ENCODE data around the gene SRCIN1. TPM values are rescaled to one million over a fixed set of nuclear protein-coding genes. Genes with fewer than 3 reads are reported as not detected.

SRCIN1 gene
- total RNA-seq, 2 donors from 2014 or later, result 2.8 to 5.9 TPM

DNA sequence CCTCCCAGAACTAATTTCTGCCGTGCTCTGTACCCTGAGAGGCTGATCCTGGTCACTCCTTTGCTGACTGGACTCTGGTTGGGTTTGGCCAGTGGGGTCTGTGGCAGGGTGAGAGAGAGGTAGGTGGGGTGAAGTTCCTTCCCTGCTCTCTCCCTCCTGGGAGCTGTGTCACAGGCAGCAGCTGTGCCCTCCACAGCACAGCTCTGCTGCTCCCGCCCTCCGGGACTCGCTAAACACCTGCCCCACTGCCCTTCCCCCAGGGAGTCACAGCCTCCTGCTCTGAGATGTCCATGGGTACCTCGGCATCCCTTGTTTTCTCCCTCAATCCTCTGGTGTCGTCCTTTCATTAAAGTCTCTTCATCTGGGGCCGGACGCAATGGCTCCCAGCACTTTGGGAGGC, 66.4 kb downstream of the SRCIN1 start:
- Mint-ChIP-seq H3K27me3 (ENCODE audit: insufficient read depth) (peaks cover 10% of the 10 kb centered on the region), H3K9me3 (no peaks in the 10 kb centered on the region), H3K27ac (no peak overlapping the region), H3K4me3 (no peak overlapping the region), H3K36me3 (ENCODE audit: low read depth) (no peaks in the 10 kb centered on the region), H3K4me1 (no peaks in the 10 kb centered on the region)
- Histone ChIP-seq H3K27ac (ENCODE audit: low read depth, low read length) (no peak overlapping the region), H3K36me3 (ENCODE audit: control insufficient read depth, insufficient read depth, low read length) (no peaks in the 10 kb centered on the region), H3K9me3 (ENCODE audit: control insufficient read depth, low read length) (no peaks in the 10 kb centered on the region), H3K27me3 (ENCODE audit: control insufficient read depth, insufficient read depth, low read length, poor library complexity, severe bottlenecking) (no peaks in the 10 kb centered on the region), H3K4me3 (ENCODE audit: low read length) (no peak overlapping the region), H3K4me1 (ENCODE audit: control insufficient read depth, insufficient read depth, low read length) (no peaks in the 10 kb centered on the region), H3K9ac (ENCODE audit: extremely low read depth, low read length, poor library complexity, severe bottlenecking) (no peak overlapping the region)
- TF ChIP-seq, protein P1, sequence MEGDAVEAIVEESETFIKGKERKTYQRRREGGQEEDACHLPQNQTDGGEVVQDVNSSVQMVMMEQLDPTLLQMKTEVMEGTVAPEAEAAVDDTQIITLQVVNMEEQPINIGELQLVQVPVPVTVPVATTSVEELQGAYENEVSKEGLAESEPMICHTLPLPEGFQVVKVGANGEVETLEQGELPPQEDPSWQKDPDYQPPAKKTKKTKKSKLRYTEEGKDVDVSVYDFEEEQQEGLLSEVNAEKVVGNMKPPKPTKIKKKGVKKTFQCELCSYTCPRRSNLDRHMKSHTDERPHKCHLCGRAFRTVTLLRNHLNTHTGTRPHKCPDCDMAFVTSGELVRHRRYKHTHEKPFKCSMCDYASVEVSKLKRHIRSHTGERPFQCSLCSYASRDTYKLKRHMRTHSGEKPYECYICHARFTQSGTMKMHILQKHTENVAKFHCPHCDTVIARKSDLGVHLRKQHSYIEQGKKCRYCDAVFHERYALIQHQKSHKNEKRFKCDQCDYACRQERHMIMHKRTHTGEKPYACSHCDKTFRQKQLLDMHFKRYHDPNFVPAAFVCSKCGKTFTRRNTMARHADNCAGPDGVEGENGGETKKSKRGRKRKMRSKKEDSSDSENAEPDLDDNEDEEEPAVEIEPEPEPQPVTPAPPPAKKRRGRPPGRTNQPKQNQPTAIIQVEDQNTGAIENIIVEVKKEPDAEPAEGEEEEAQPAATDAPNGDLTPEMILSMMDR (conservative IDR thresholded peaks at IDR 0.05), result no peak
- no peak for DNase-seq
- 75 to 92% methylated on average over 5 to 8 of the region's 8 CpGs for WGBS, 2 experiments (ENCODE audit: insufficient coverage in 1 of 2, insufficient read length in 1 of 2)

DNA sequence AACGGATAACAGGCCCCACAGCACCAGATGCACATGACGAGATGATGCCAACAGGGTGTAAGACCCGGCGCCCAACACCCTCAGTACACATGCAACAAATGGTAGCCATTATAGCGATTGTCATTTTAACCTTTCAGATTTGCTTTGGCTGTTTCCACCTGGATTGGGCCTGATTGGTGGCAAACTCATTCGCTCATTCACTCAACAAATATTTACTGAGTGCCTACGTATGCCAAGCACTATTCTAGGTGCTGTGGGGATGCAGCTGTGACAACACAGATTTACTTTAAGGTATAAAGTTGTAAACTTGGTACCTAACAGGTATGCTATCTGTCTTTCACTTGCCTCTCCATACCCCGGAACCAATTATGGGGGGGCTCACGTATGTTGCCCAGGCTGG, 66.8 kb downstream of the SRCIN1 start:
- H3K4me3 Mint-ChIP-seq, result no peak overlapping the region
- DNase-seq, result no peak
- H3K9me3 Mint-ChIP-seq, result no peaks in the 10 kb centered on the region
- H3K27me3 ChIP-seq (ENCODE audit: control insufficient read depth, insufficient read depth, low read length, poor library complexity, severe bottlenecking), result no peaks in the 10 kb centered on the region
- H3K27ac ChIP-seq (ENCODE audit: low read depth, low read length), result no peak overlapping the region
- H3K9me3 ChIP-seq (ENCODE audit: control insufficient read depth, low read length), result no peaks in the 10 kb centered on the region
- H3K27me3 Mint-ChIP-seq (ENCODE audit: insufficient read depth), result peaks cover 10% of the 10 kb centered on the region
- H3K27ac Mint-ChIP-seq, result no peak overlapping the region
- no peaks in the 10 kb centered on the region for H3K36me3 ChIP-seq (ENCODE audit: control insufficient read depth, insufficient read depth, low read length)
- no peaks in the 10 kb centered on the region for H3K4me1 ChIP-seq (ENCODE audit: control insufficient read depth, insufficient read depth, low read length)
- TF ChIP-seq, protein P1 (conservative IDR thresholded peaks at IDR 0.05), result no peak
- H3K9ac ChIP-seq (ENCODE audit: extremely low read depth, low read length, poor library complexity, severe bottlenecking), result no peak overlapping the region
- WGBS, 2 experiments (ENCODE audit: insufficient coverage in 1 of 2, insufficient read length in 1 of 2), result 91 to 95% methylated on average over 8 to 9 of the region's 9 CpGs
- no peaks in the 10 kb centered on the region for H3K4me1 Mint-ChIP-seq
- no peak overlapping the region for H3K4me3 ChIP-seq (ENCODE audit: low read length)
- no peaks in the 10 kb centered on the region for H3K36me3 Mint-ChIP-seq (ENCODE audit: low read depth)

DNA sequence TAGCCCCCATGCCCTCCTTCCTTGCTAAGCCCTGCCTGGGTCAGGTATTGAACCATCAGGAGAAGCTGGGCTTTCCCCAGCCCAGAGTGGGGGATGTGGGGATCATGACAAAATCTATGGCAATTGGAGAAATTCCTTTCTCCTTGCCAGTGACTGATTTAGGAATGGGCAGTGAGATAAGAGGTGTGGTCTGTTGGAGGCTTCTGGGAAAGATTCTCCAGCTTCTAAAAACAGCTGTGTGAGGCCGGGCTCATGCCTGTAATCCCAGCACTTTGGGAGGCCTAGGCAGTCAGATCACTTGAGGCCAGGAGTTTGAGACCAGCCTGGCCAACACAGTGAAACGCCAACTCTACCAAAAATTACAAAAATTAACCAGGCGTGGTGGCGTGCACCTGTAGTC, 69.1 kb downstream of the SRCIN1 start:
- H3K27me3 Mint-ChIP-seq (ENCODE audit: insufficient read depth), result peaks cover 10% of the 10 kb centered on the region
- H3K4me1 Mint-ChIP-seq, result peaks cover 2% of the 10 kb centered on the region
- TF ChIP-seq, protein P1 (conservative IDR thresholded peaks at IDR 0.05), result no peak
- WGBS, 2 experiments (ENCODE audit: insufficient coverage in 1 of 2, insufficient read length in 1 of 2), result 87 to 100% methylated on average over 1 to 4 of the region's 4 CpGs
- H3K4me3 Mint-ChIP-seq, result no peak overlapping the region
- no peaks in the 10 kb centered on the region for H3K36me3 Mint-ChIP-seq (ENCODE audit: low read depth)
- H3K9me3 ChIP-seq (ENCODE audit: control insufficient read depth, low read length), result no peaks in the 10 kb centered on the region
- H3K4me3 ChIP-seq (ENCODE audit: low read length), result no peak overlapping the region
- H3K27ac ChIP-seq (ENCODE audit: low read depth, low read length), result no peak overlapping the region
- no peaks in the 10 kb centered on the region for H3K27me3 ChIP-seq (ENCODE audit: control insufficient read depth, insufficient read depth, low read length, poor library complexity, severe bottlenecking)
- no peak overlapping the region for H3K27ac Mint-ChIP-seq
- no peaks in the 10 kb centered on the region for H3K9me3 Mint-ChIP-seq
- no peaks in the 10 kb centered on the region for H3K36me3 ChIP-seq (ENCODE audit: control insufficient read depth, insufficient read depth, low read length)
- DNase-seq, result no peak
- no peaks in the 10 kb centered on the region for H3K4me1 ChIP-seq (ENCODE audit: control insufficient read depth, insufficient read depth, low read length)
- H3K9ac ChIP-seq (ENCODE audit: extremely low read depth, low read length, poor library complexity, severe bottlenecking), result no peak overlapping the region
